ENCODE measurements around the gene LTBP3. TPM values are rescaled to one million over a fixed set of nuclear protein-coding genes. Genes with fewer than 3 reads are reported as not detected.

Gene LTBP3
- total RNA-seq, 4 donors from 2014 or later: 18.5 to 56.6 (median 35.6) TPM

GRCh38 chr11:65545853-65546216 lies 12.3 kb downstream of the LTBP3 start:
- Histone ChIP-seq H3K4me3 (no peak overlapping the region), H3K36me3 (peaks cover 0 to 6% of the 10 kb centered on the region in 2 donors), H3K27me3 (no peaks in the 10 kb centered on the region), H3K9me3 (no peaks in the 10 kb centered on the region), H3K4me1 (peaks cover 7 to 9% of the 10 kb centered on the region in 2 donors), H3K27ac (no peak overlapping the region)
- ATAC-seq (no peak), DNase-seq (no peak)
- in situ Hi-C loops (cut with MboI; ENCODE audit: low sequenced_read_pairs in 4 of 4) (no loop called here), intact Hi-C loops (cut with DNase I; ENCODE audit: low total_unique reads) (no loop called here)
- no peak for TF ChIP-seq POLR2A (IDR thresholded peaks at IDR 0.05)
- TF ChIP-seq CTCF (IDR thresholded peaks at IDR 0.05 in 4 of 5, conservative IDR thresholded peaks at IDR 0.05 in 1 of 5): no peak

DNA sequence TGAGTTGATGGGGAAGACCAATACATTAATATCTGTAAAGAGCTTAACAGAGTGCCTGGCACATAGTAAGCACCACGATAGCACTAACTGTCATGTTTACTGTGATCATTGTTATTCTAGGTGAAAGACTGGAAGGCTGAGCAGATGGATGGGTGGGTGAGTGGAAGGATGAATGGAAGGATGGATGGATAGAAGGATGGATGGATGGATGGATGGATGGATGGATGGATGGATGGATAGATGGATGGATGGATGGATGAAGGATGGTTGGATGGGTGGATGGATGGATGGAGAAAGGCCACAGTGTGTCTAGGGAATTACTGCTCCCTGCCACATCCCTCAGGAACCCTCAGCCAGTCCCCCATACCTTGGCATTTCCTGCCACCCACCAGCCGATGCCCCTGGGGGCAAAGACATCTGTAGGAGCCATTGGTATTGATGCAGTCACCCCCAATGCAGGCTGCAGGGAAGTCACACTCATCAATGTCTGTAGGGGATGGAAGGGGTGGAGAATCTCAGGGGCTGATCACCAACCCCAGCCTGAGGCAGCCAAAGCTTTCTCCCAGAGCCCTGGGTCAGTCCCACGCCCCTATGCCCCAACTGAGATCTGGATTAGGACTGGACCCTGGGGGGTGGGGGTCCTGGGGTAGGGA lies 15.3 kb downstream of the LTBP3 start:
- DNase-seq (no peak), ATAC-seq (no peak)
- H3K4me3 ChIP-seq: no peak overlapping the region
- no peaks in the 10 kb centered on the region for H3K27me3 ChIP-seq
- intact Hi-C loops (cut with DNase I; ENCODE audit: low total_unique reads) (no loop called here), in situ Hi-C loops (cut with MboI; ENCODE audit: low sequenced_read_pairs in 4 of 4) (no loop called here)
- H3K9me3 ChIP-seq: no peaks in the 10 kb centered on the region
- no peak overlapping the region for H3K27ac ChIP-seq
- peaks cover 0 to 7% of the 10 kb centered on the region in 2 donors for H3K36me3 ChIP-seq
- TF ChIP-seq CTCF (IDR thresholded peaks at IDR 0.05 in 4 of 5, conservative IDR thresholded peaks at IDR 0.05 in 1 of 5) (no peak), POLR2A (IDR thresholded peaks at IDR 0.05) (no peak)
- H3K4me1 ChIP-seq: peaks cover 7 to 16% of the 10 kb centered on the region in 2 donors

DNA sequence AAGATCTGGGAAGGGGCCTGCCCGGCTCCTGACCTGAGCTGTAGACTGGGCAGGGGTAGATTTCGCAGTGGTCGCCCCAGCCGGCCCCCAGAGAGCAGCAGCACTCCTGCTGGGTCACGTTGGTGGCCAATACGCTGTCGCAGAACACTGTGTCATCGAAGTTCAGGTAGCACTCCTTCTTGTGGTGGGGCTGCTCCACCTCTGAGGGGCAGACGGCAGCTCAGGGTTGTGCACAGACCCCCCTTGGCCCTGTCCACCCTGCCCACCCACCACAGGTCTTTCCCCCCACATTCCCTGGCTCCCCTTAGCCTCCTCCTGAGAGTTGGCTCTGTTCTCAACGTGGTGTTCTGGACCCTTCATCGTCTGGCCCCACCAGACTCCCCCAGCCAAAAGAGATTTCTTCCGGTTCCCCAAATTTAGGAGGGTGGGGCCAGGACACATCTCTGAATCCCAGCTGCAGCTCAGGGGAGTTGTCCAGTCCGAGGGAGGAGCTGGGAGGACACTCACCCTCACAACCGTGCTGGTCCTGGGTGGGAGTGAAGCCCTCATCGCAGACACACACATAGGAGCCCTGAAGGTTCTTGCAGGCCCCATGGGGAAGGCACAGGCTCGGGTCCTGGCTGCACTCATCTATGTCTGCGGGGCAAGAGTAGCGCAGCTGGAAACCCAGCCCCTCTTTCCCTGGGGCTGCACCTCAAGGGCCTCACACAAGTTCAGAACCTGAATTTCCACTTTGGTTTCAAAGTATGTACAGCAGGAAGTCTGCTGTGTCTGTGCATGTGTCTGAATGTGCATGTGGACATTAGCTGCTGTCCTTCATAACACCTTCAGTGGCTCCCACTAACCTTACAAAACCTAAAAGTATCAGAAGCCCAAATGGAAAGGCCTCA lies 16.8 kb downstream of the LTBP3 start:
- TF ChIP-seq CTCF (IDR thresholded peaks at IDR 0.05 in 4 of 5, conservative IDR thresholded peaks at IDR 0.05 in 1 of 5): no peak
- no peak for TF ChIP-seq POLR2A (IDR thresholded peaks at IDR 0.05)
- DNase-seq: no peak
- no peak for ATAC-seq
- peak overlapping the region; percentile 86 to 92 (median 90) for H3K27ac ChIP-seq
- H3K9me3 ChIP-seq: no peaks in the 10 kb centered on the region
- H3K27me3 ChIP-seq: no peaks in the 10 kb centered on the region
- in situ Hi-C loops (cut with MboI; ENCODE audit: low sequenced_read_pairs in 4 of 4) (no loop called here), intact Hi-C loops (cut with DNase I; ENCODE audit: low total_unique reads) (no loop called here)
- H3K4me1 ChIP-seq: peaks cover 7 to 16% of the 10 kb centered on the region in 2 donors
- peaks cover 0 to 19% of the 10 kb centered on the region in 2 donors for H3K36me3 ChIP-seq
- peak overlapping the region; percentile 60 to 76 (median 64) for H3K4me3 ChIP-seq

DNA sequence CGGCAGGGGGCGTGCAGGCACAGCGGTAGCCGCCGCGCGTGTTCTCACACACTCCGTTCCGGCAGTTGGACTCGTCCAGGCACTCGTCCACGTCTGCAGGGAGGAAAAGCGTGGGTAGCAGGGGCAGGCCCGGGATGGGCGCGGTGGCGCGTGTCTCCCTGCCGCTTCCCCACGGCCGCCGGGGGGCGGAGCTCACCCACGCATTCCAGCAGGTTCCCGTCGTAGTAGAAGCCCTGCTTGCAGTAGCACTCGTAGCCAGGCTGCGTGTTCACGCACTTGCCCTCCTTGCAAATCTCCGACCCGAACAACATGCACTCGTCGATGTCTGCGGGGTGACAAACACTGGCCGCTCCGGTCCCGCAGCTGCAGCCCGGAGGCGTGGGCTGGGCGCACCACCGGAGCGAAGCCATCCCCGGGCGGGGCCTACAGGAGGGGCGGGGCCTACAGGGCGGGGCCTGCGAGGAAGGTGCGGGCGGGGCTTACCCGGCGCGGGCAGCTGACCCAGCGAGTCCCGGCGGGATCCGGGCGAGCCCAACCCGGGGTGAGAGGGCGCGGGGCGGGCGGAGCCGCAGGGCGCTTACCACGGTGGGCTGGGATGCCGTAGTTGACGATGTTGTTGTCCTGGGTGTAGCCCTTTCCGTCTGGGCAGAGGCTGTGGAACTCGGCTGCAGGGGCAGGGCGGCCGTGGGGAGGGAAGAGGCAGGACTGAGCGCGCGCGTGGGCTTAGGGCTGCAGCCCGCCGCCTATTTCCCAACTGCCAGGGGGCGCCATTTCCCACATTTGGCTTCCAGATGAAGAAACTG lies 17.7 kb downstream of the LTBP3 start:
- Histone ChIP-seq H3K27ac (peak overlapping the region; percentile 86 to 92 (median 90)), H3K4me3 (peak overlapping the region; percentile 60 to 76 (median 64)), H3K9me3 (no peaks in the 10 kb centered on the region), H3K36me3 (peaks cover 0 to 24% of the 10 kb centered on the region in 2 donors), H3K27me3 (no peaks in the 10 kb centered on the region), H3K4me1 (peaks cover 7 to 16% of the 10 kb centered on the region in 2 donors)
- ATAC-seq (peak; percentile 88), DNase-seq (peak; percentile 75 to 90)
- intact Hi-C loops (cut with DNase I; ENCODE audit: low total_unique reads) (loop anchor here (1.0 kb wide), 5 partner anchors 18 to 74 kb away; partner anchors contain the start of genes LTBP3, MAP3K11 and ZNRD2), in situ Hi-C loops (cut with MboI; ENCODE audit: low sequenced_read_pairs in 4 of 4) (no loop called here)
- TF ChIP-seq POLR2A (IDR thresholded peaks at IDR 0.05) (peak; percentile 52 to 67), CTCF (IDR thresholded peaks at IDR 0.05 in 4 of 5, conservative IDR thresholded peaks at IDR 0.05 in 1 of 5) (peak; percentile 82 to 96 (median 92))

Data from gastrocnemius medialis (tissue), 4 donors.